ENCODE results near the gene PARP8.
"Not testable (repeated sequence)": the region's sequence is repeated elsewhere in the genome, so short reads cannot be mapped to it uniquely, and the experiment has no call there.

PARP8 gene

GRCh38 chr5:50666261-50667022, at the start of gene PARP8:
TSS of gene PARP8 (plus strand) at chr5:50666637. CDS start at chr5:50667096, 459 bp downstream.
- DNase-seq (ENCODE audit: low spot score), result peak; percentile 72

GRCh38 chr5:50623666-50624065, 42.8 kb upstream of the PARP8 start:
- DNase-seq (ENCODE audit: low spot score), result peak; percentile 13

- not testable (repeated sequence) for DNase-seq (ENCODE audit: low spot score)
Observed at GRCh38 chr5:50634866-50635265, 31.6 kb upstream of the PARP8 start.

- DNase-seq (ENCODE audit: low spot score), result not testable (repeated sequence)
Observed at GRCh38 chr5:50637576-50637975, 28.9 kb upstream of the PARP8 start.

GRCh38 chr5:50646591-50646990, 19.8 kb upstream of the PARP8 start:
- no peak for DNase-seq (ENCODE audit: low spot score)

- DNase-seq (ENCODE audit: low spot score), result no peak
Observed at GRCh38 chr5:50647726-50648125, 18.7 kb upstream of the PARP8 start.

GRCh38 chr5:50653946-50654345, 12.5 kb upstream of the PARP8 start:
- DNase-seq (ENCODE audit: low spot score), result no peak

- no peak for DNase-seq (ENCODE audit: low spot score)
Observed at GRCh38 chr5:50655067-50655809, 11.2 kb upstream of the PARP8 start.

- DNase-seq (ENCODE audit: low spot score), result no peak
Observed at GRCh38 chr5:50655810-50656205, 10.6 kb upstream of the PARP8 start.

- no peak for DNase-seq (ENCODE audit: low spot score)
Observed at GRCh38 chr5:50657044-50657443, 9.4 kb upstream of the PARP8 start.

- no peak for DNase-seq (ENCODE audit: low spot score)
Observed at GRCh38 chr5:50658246-50658645, 8.2 kb upstream of the PARP8 start.

- no peak for DNase-seq (ENCODE audit: low spot score)
Observed at GRCh38 chr5:50663636-50664035, 2.8 kb upstream of the PARP8 start.

GRCh38 chr5:50665091-50665490, 1.3 kb upstream of the PARP8 start:
- no peak for DNase-seq (ENCODE audit: low spot score)

GRCh38 chr5:50665761-50666202, 655 bp upstream of the PARP8 start:
- DNase-seq (ENCODE audit: low spot score), result not testable (repeated sequence)

- DNase-seq (ENCODE audit: low spot score), result peak; percentile 31
Observed at GRCh38 chr5:50667023-50667652, 701 bp downstream of the PARP8 start.

- DNase-seq (ENCODE audit: low spot score), result peak; percentile 62
Observed at GRCh38 chr5:50667653-50668595, 1.5 kb downstream of the PARP8 start.

- peak; percentile 30 for DNase-seq (ENCODE audit: low spot score)
Observed at GRCh38 chr5:50668636-50669035, 2.2 kb downstream of the PARP8 start.

GRCh38 chr5:50672663-50673062, 6.2 kb downstream of the PARP8 start:
- DNase-seq (ENCODE audit: low spot score), result no peak

GRCh38 chr5:50673444-50673843, 7.0 kb downstream of the PARP8 start:
- not testable (repeated sequence) for DNase-seq (ENCODE audit: low spot score)

GRCh38 chr5:50675385-50675784, 8.9 kb downstream of the PARP8 start:
- no peak for DNase-seq (ENCODE audit: low spot score)

- DNase-seq (ENCODE audit: low spot score), result not testable (repeated sequence)
Observed at GRCh38 chr5:50679554-50679953, 13.1 kb downstream of the PARP8 start.

- no peak for DNase-seq (ENCODE audit: low spot score)
Observed at GRCh38 chr5:50684721-50685120, 18.3 kb downstream of the PARP8 start.

Data from RKO (cell line).